GM20431 (cell line): ENCODE data around the gene TARBP1.
"Not testable (repeated sequence)": the region's sequence is repeated elsewhere in the genome, so short reads cannot be mapped to it uniquely, and the experiment has no call there.

Experiments
- in situ Hi-C: fragments of 300-500 bp; cut with MseI, MboI; formaldehyde crosslinking; loops from one replicate; pipeline ENCODE4 v1.15.0; 2020; ENCODE audit warnings: low sequenced_read_pairs; ENCODE audit not compliant: unreplicated experiment

TARBP1 gene, protein sequence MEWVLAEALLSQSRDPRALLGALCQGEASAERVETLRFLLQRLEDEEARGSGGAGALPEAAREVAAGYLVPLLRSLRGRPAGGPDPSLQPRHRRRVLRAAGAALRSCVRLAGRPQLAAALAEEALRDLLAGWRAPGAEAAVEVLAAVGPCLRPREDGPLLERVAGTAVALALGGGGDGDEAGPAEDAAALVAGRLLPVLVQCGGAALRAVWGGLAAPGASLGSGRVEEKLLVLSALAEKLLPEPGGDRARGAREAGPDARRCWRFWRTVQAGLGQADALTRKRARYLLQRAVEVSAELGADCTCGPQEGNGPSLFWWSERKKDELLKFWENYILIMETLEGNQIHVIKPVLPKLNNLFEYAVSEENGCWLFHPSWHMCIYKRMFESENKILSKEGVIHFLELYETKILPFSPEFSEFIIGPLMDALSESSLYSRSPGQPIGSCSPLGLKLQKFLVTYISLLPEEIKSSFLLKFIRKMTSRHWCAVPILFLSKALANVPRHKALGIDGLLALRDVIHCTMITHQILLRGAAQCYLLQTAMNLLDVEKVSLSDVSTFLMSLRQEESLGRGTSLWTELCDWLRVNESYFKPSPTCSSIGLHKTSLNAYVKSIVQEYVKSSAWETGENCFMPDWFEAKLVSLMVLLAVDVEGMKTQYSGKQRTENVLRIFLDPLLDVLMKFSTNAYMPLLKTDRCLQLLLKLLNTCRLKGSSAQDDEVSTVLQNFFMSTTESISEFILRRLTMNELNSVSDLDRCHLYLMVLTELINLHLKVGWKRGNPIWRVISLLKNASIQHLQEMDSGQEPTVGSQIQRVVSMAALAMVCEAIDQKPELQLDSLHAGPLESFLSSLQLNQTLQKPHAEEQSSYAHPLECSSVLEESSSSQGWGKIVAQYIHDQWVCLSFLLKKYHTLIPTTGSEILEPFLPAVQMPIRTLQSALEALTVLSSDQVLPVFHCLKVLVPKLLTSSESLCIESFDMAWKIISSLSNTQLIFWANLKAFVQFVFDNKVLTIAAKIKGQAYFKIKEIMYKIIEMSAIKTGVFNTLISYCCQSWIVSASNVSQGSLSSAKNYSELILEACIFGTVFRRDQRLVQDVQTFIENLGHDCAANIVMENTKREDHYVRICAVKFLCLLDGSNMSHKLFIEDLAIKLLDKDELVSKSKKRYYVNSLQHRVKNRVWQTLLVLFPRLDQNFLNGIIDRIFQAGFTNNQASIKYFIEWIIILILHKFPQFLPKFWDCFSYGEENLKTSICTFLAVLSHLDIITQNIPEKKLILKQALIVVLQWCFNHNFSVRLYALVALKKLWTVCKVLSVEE (N-terminal part only)

DNA sequence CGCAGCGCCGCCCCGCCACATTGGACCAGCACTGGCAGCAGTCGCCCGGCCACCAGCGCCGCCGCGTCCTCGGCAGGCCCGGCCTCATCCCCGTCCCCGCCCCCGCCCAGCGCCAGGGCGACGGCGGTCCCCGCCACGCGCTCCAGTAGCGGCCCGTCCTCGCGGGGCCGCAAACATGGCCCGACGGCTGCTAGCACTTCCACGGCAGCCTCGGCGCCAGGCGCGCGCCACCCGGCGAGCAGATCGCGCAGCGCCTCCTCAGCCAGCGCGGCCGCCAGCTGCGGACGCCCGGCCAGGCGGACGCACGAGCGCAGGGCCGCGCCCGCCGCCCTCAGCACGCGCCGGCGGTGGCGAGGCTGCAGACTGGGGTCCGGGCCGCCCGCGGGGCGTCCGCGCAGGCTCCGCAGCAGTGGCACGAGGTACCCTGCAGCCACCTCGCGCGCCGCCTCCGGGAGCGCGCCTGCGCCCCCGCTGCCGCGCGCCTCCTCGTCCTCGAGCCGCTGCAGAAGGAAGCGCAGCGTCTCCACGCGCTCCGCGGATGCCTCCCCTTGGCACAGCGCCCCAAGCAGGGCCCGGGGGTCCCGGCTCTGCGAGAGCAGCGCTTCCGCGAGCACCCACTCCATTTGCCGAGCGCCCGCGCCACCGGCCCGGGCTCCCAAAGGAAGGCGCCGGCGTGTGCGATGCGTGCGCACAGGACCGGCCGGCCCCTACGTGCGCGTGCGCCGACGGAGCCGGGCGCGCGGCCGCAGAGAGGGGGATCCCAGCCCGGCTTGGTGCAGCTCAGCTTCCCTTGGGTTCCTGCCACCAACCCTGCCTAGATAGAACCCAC, at the start of gene TARBP1:
Gene TARBP1, minus strand, starts transcription at position 699 of the 829 bp plus-strand sequence. Its CDS starts 76 bp downstream, at position 623.
- in situ Hi-C loops = no loop called here

DNA sequence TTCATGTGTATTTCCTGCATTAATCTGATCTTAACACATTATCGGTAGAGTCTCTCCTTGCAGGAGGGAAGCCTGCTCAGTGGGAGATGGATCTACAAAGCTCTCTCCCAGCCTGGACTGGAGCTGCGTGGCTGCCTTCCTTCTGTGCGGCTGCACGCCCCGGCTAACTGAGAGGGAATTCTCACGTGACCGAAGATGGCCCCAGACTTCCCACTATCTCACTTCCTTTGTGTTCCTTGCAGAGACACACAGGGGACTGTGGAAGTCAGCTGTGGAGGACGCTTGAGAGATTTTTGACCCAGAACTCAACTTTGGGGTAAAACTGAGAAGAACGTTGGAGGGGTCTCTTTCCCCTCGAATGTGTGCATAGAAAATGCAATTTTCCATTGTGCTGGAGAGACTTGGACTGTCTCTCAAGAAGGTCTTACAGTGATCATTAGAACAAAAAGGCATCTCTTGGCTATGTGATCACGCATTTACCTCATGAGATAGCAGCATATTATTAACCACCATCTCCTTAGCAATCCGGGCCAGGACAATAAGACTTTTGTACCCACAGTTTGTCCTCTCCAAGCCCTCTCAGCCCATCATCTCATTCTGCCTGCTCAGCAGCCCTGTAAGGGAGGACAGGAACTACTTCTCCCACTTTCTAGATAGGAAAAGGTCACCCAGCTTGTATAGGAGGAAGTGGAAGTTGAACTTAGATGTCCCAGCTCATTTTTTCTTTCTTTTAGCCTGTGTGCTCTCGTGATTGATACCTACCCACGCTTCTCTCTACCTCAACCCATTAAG, 49.3 kb upstream of the TARBP1 start:
- in situ Hi-C loops = no loop called here

DNA sequence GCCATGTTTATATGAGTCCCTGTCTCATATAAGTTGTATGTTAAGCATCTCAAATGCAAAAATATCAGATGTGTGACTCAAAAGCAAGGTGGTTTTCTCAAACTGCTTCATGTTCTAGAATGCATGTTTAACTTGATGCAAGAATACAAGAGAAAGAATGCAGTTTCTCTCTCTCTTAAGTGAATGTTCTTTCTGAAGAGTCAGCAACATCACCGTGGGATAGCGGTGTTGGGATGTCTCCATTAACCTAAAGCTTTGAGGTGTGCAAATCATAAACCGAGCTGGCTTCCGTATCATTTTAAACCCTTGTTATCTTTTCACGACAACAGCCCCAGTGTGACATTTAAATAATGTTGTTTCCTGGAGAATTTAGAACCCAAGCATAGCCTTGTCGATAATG, 48.4 kb upstream of the TARBP1 start:
- in situ Hi-C loops = no loop called here

DNA sequence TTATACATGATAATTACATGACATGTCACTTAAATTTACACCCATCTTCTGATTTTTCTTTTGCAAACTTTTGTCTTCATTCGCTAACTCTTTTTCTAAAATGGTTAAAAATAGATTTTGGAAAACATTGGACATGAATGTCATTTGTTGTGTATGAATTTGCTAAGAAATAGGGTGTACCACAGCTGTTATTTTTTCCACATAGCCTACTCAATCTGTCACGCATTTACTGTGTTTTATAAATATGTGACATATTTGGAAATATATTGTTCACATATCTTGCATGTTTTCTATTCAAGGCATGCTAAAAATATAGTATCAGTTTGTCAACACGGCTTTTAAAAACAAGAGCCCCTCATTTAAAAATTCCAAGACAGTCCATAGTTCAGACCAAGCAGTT, 47.9 kb upstream of the TARBP1 start:
- in situ Hi-C loops = no loop called here

GRCh38 chr1:234525099-234525799, 46.3 kb upstream of the TARBP1 start:
- in situ Hi-C loops = no loop called here

- in situ Hi-C loops = no loop called here
These were observed 42.9 kb upstream of the TARBP1 start for GRCh38 chr1:234521836-234522235.

DNA sequence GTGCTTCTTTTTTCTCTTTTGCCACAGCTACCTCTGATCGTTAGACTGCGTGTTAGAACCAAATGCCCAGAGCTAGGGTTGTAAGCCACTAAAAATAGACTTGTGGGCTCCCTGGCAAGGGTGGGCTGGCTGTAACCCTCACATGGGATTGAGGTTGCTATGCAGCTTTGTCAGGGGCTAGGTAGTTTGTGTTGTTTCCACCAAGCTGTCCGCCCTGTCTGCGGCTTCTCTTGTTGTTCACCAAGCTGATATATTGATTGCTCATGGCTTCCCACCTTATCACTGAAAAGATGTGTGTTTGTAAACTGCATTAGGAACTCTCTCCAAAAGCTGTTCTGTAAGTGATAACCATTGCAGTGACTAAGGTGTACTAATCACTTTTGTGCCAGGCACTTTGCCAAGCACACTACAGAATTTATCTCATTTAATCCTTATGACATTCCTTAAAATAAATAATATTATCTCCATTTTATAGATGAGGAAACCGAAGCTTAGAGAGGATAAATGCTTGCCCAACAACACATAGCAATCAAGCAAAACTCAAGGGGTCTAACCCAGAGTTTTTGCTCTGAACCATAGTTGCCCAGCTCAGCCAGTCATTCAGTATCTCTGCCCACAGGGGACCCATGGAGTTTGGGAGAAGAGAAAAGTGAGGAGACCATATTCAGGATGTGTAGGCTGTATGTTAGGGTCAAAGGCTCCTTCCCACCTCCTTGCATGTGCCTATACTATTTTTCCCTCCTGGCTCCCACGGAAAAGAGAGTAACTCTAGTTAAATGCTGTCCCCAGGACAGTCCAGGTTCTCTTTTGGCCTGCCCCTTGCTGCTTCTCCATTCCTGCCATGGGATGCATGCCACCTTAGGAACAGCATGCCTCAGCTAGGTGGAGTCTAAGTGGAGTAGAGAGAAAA, 42.2 kb upstream of the TARBP1 start:
- in situ Hi-C loops = no loop called here

GRCh38 chr1:234519506-234519905, 40.5 kb upstream of the TARBP1 start:
- in situ Hi-C loops = no loop called here

GRCh38 chr1:234518876-234519275, 39.9 kb upstream of the TARBP1 start:
- in situ Hi-C loops = no loop called here

- in situ Hi-C loops = not testable (repeated sequence)
These were observed 39.1 kb upstream of the TARBP1 start for GRCh38 chr1:234518086-234518485.

DNA sequence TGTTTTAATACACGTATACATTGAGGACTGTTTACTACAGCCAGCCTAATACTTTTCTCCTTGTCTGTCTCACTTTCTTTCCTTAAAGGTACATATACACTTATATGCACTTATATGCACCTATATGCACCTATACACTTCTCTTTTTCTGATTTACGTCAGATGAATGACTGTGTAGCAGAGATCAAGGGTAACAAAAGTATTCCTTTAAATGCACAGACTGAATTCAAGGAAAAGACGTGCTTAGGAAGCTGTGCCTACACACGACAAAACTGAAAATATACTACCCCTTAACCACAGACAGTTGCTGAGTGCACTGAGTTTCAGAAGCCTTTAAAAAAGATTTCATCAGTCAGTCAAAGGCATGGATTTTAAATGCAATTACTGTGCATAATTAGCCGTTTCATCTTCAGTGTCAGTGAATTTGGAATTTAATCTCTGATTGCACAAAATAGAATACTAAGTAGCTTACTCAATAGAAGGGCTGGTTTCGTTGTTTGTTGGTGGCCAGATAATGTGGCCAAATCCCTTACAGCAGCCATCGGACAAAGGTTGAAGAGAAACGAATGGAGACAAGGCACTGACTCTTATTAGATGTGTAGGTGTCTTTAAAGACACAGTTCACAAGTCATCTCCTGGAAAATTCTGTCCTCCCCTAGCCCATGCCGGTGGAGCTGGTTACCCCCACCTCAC, 38.3 kb upstream of the TARBP1 start:
- in situ Hi-C loops = no loop called here

DNA sequence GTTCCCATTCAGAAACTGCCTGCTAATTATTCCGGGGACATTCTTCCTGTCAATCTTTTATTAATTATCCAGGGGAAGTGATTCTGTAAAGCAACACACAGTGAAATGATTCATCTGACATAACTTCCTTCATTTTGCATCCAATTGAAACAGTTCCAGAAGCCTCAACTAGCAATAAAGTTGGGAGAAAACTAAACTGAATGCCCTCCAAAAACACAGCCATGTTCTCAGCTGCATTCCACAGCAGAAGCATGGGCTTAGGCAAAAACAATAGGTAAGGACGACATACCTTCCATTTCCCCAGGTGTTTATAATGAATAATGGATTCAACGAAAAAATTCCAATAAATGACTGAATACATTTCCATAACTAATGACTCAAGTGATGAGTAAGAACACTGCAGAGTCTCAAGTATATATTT, 36.9 kb upstream of the TARBP1 start:
- in situ Hi-C loops = no loop called here

GRCh38 chr1:234515411-234515810, 36.4 kb upstream of the TARBP1 start:
- in situ Hi-C loops = no loop called here

GRCh38 chr1:234512451-234512861, 33.5 kb upstream of the TARBP1 start:
- in situ Hi-C loops = no loop called here

DNA sequence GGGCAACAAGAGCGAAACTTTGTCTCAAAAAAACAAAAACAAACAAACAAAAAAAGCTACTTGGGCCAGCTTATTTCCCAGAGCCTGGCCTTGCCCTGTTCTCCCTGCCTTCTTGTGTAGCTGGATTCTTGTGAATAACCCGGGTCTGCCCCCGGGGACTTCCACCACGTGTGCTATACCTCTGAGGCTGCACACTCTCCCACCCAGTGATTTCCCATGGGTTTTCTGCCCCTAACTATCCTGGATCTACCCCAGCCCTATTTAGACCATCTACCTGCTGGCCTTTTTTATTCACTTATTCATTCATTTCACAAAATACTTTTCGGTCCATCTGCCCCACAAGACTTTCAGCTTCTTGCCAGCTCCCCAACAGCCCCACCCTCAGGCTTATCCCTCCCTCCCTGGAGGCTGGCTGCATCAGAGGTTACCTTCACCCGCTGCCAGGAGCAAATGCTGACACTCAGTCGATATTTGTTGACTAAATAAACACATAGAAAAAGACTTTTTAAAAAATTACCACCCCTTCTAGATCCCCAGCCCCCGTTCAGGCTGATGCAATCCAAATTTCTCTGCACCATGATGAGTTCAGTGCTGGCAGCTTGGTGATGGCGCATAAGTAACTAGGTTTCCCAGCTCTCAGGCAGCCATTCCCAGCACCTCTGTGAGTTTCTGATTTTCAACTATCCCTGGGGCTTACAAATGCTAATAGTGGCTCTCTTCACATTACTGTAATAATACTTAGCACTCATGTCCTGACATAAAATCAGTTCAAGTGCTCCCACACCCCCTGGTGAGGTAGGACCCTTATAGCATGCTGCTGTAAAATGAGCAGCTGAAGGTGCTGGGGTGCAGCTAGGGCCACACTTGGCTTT, 30.7 kb upstream of the TARBP1 start:
- in situ Hi-C loops = loop anchor here (10.0 kb wide), 1 partner anchor 575 kb away; no protein-coding TSS in a partner anchor
